Esophagus squamous epithelium (tissue), 5 donors: ENCODE data around the gene SDHB. TPM values are rescaled to one million over a fixed set of nuclear protein-coding genes. Genes with fewer than 3 reads are reported as not detected.

Experiments used
- DNase-seq: peaks from one replicate; lab custom pipeline; 2025; lab: John Stamatoyannopoulos, UW
- H3K27ac ChIP-seq, 4 donors: fragments of 200-600 bp; sonication (generic); one replicate each; pipeline ENCODE4 v1.5.1; 2016 to 2019; ENCODE audit warnings: mild to moderate bottlenecking in 1 of 4
- H3K27me3 ChIP-seq, 4 donors: fragments of 200-600 bp; sonication (generic); 1 replicate in 3 of 4; 2 replicates in 1 of 4; pipeline versions ENCODE4 v1.5.1 to v1.6.0; 2017 to 2021; ENCODE audit warnings: antibody characterized with exemption in 1 of 4
- H3K36me3 ChIP-seq, 3 donors: fragments of 200-600 bp; sonication (generic); one replicate each; pipeline ENCODE4 v1.5.1; 2016 to 2019
- H3K4me1 ChIP-seq, 3 donors: fragments of 200-600 bp; sonication (generic); one replicate each; pipeline ENCODE4 v1.5.1; 2017 to 2019
- H3K4me3 ChIP-seq, 4 donors: fragments of 200-600 bp; sonication (generic); 1 replicate in 3 of 4; 2 replicates in 1 of 4; pipeline ENCODE4 v1.5.1; 2016 to 2019; ENCODE audit warnings: mild to moderate bottlenecking in 2 of 4, moderate library complexity in 1 of 4
- H3K9me3 ChIP-seq, 3 donors: fragments of 200-600 bp; sonication (generic); one replicate each; pipeline ENCODE4 v1.5.1; 2016 to 2019
- POLR2A ChIP-seq, 4 donors: fragments of 450-650 bp; IDR thresholded peaks; one replicate each; pipeline ENCODE4 v1.6.1; 2017; ENCODE audit warnings: antibody characterized with exemption in 4 of 4, mild to moderate bottlenecking in 4 of 4, moderate library complexity in 3 of 4
- WGBS, 2 donors: methylation state at CpG; one replicate each; pipeline ENCODE4 v1.1.5; 2018; 5-methylcytosine and 5-hydroxymethylcytosine counted together
- intact Hi-C: fragments of 100-400 bp; cut with DNase I; formaldehyde crosslinking; loops from one replicate; pipeline ENCODE4 v1.15.0; 2022
- total RNA-seq, 4 donors: library from RNA; depleted of rRNA; stranded (reverse); fragments of >200 nt; gene quantifications; one replicate each; pipeline ENCODE4 v1.1.0, GENCODE V29; 2016
- TF ChIP-seq, protein P1 (sequence below), 6 experiments: fragments of 450-650 bp in 4 of 6; fragments of 200-600 bp in 2 of 6; sonication (generic) in 2 of 6; IDR thresholded peaks; one replicate each; pipeline ENCODE4 v1.5.1; 2016 to 2019; ENCODE audit warnings: antibody characterized with exemption in 6 of 6, mild to moderate bottlenecking in 4 of 6, moderate library complexity in 4 of 6
- donor health status: DM: yes; HTN: yes; CAD: no.

The SDHB gene
- total RNA-seq, 4 donors from 2014 or later = 78.4 to 137 (median 119) TPM

DNA sequence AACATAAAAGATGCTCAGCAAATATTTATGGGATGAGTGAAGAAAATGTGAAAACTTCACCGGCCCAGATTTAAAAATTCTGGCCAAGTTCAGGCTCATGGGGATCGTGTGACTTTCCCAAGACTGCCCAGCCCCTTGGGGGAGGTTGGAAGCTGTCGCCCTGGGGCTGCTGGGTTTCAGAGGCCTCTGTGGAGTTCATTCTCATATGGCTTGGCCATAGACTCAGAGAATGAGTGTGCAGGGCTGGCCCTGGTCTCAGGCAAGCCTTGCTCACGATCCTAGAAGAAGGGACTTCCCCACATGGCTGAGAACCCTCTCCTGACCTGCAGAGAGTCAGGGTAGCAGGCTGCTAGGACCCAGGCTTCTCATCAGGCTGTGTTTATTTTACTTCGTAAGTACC lies 40.8 kb upstream of the SDHB start:
- no peak overlapping the region for H3K27ac ChIP-seq
- no peaks in the 10 kb centered on the region for H3K9me3 ChIP-seq
- DNase-seq = no peak
- WGBS, 2 donors = 35 to 41% methylated on average over 4 to 5 of the region's 5 CpGs
- peaks cover 0 to 7% (median 0%) of the 10 kb centered on the region in 4 donors for H3K27me3 ChIP-seq
- intact Hi-C loops = no loop called here
- H3K36me3 ChIP-seq = no peaks in the 10 kb centered on the region
- H3K4me1 ChIP-seq = peaks cover 4 to 44% (median 13%) of the 10 kb centered on the region in 3 donors
- H3K4me3 ChIP-seq = no peak overlapping the region
- TF ChIP-seq, protein P1, sequence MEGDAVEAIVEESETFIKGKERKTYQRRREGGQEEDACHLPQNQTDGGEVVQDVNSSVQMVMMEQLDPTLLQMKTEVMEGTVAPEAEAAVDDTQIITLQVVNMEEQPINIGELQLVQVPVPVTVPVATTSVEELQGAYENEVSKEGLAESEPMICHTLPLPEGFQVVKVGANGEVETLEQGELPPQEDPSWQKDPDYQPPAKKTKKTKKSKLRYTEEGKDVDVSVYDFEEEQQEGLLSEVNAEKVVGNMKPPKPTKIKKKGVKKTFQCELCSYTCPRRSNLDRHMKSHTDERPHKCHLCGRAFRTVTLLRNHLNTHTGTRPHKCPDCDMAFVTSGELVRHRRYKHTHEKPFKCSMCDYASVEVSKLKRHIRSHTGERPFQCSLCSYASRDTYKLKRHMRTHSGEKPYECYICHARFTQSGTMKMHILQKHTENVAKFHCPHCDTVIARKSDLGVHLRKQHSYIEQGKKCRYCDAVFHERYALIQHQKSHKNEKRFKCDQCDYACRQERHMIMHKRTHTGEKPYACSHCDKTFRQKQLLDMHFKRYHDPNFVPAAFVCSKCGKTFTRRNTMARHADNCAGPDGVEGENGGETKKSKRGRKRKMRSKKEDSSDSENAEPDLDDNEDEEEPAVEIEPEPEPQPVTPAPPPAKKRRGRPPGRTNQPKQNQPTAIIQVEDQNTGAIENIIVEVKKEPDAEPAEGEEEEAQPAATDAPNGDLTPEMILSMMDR (IDR thresholded peaks at IDR 0.05) = no peak
- TF ChIP-seq POLR2A (IDR thresholded peaks at IDR 0.05) = no peak

DNA sequence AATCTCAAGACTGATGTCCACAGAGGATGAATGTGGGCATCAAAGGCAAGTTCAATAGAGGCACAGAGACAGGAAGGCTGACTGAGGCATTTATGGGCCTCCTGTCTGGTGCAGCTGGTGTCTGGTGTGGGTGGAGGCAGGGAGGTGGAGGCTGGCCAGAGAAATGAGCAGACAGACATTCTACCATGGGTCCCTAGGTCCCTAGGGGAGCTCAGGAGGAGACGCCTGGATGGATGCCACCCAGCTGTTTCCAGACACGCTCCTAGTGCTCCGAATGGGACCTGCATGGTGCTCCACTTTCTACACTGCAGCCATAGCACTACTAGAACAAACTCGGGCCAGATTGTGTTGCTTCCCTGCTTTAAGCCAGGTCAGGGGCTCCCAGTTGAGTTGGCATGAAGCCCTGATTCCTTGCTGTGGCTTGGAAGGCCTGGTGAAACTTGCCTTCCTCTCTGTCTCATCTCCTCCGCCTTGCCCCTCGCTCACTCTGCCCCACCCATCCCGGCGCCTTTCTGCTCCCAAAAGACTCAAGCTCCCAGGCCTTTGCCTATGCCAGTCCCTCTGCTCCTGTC lies 40.1 kb upstream of the SDHB start:
- no peak overlapping the region for H3K27ac ChIP-seq
- no peak for TF ChIP-seq POLR2A (IDR thresholded peaks at IDR 0.05)
- TF ChIP-seq, protein P1 (IDR thresholded peaks at IDR 0.05) = no peak
- no peak overlapping the region for H3K4me3 ChIP-seq
- no peaks in the 10 kb centered on the region for H3K9me3 ChIP-seq
- peaks cover 0 to 5% (median 0%) of the 10 kb centered on the region in 4 donors for H3K27me3 ChIP-seq
- DNase-seq = no peak
- WGBS, 2 donors = 28 to 55% methylated on average over 8 of the region's 8 CpGs
- no peaks in the 10 kb centered on the region for H3K36me3 ChIP-seq
- intact Hi-C loops = no loop called here
- H3K4me1 ChIP-seq = peaks cover 4 to 39% (median 13%) of the 10 kb centered on the region in 3 donors

DNA sequence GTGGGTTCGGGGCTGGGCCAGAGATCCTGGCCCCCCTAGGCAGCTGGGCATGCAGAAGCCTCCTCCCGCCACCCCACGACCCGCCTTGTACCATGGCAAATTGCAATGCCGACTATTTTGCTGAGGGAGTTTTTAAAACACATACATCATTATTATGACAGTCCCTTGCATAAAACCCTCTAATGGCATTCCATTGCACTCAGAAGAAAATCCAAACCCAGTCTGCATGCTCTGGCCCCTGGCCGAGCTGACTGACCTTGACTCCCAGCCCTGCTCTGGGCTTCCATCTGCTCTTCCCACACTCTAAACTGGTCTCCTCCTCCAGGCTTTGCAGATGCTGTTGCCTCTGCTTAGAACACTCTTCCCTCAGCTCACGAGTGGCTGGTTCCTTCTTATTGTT lies 37.4 kb upstream of the SDHB start:
- 72 to 75% methylated on average over 5 to 7 of the region's 7 CpGs for WGBS, 2 donors
- no peaks in the 10 kb centered on the region for H3K9me3 ChIP-seq
- H3K27ac ChIP-seq = no peak overlapping the region
- H3K4me3 ChIP-seq = no peak overlapping the region
- DNase-seq = no peak
- H3K36me3 ChIP-seq = no peaks in the 10 kb centered on the region
- intact Hi-C loops = no loop called here
- H3K27me3 ChIP-seq = peaks cover 0 to under 1% (median 0%) of the 10 kb centered on the region in 4 donors
- peaks cover 0 to 18% (median 0%) of the 10 kb centered on the region in 3 donors for H3K4me1 ChIP-seq
- no peak for TF ChIP-seq POLR2A (IDR thresholded peaks at IDR 0.05)
- TF ChIP-seq, protein P1 (IDR thresholded peaks at IDR 0.05) = no peak

DNA sequence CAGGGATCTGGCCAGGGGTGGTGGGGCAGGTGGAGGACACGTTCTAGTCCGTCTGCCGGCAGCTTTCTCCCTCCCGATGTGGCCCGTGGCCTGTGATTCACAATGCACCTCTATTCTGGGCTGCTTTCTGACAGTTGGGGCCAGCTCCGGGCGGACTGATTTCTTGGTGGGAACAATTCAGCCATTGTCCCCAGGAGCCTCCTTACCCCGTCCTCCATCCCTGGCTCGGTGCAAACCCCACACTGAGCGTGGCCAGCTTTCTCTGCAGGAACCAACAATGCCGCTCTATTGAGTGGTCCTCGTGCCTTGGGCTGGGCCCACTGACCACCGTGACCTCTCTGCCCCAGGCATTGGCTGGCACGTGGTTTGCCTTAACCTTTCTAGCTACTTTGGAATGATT lies 35.7 kb upstream of the SDHB start:
- TF ChIP-seq, protein P1 (IDR thresholded peaks at IDR 0.05) = no peak
- no peak for TF ChIP-seq POLR2A (IDR thresholded peaks at IDR 0.05)
- DNase-seq = no peak
- Histone ChIP-seq H3K27me3 (peaks cover 0 to 6% (median 0%) of the 10 kb centered on the region in 4 donors), H3K4me3 (no peak overlapping the region), H3K4me1 (peaks cover 0 to 12% (median 0%) of the 10 kb centered on the region in 3 donors), H3K9me3 (no peaks in the 10 kb centered on the region), H3K36me3 (no peaks in the 10 kb centered on the region), H3K27ac (no peak overlapping the region)
- intact Hi-C loops = no loop called here
- WGBS, 2 donors = 69 to 80% methylated on average over 5 to 12 of the region's 14 CpGs

DNA sequence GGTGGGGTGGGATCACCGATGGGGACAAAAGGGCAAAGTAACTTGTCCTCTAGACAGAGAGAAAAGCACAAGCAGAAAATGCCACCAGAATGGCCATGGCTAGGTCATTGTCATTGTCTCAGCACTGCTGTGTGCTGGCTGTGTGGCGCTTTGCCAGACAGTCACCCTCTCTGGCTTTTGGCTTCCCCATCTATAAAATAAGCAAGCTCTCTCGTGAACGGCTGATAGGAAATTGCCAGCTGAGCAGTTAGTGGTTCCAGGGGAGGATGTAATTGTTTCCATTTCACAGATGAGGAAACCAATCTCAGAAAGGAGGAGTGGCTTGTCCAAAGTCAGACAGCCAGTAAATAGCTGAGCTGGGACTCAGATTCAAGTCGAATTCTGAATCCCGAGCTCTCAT lies 32.9 kb upstream of the SDHB start:
- H3K4me3 ChIP-seq = no peak overlapping the region
- intact Hi-C loops = no loop called here

More for the DNA sequence above, 32.9 kb upstream of the SDHB start:
- peaks cover 0 to 11% (median 0%) of the 10 kb centered on the region in 4 donors for H3K27me3 ChIP-seq
- H3K27ac ChIP-seq = no peak overlapping the region
- no peaks in the 10 kb centered on the region for H3K36me3 ChIP-seq
- no peak for TF ChIP-seq POLR2A (IDR thresholded peaks at IDR 0.05)
- TF ChIP-seq, protein P1 (IDR thresholded peaks at IDR 0.05) = no peak
- no peak for DNase-seq
- H3K9me3 ChIP-seq = no peaks in the 10 kb centered on the region
- H3K4me1 ChIP-seq = peaks cover 0 to 5% (median 0%) of the 10 kb centered on the region in 3 donors
- WGBS, 2 donors = 69 to 80% methylated on average over 5 to 6 of the region's 6 CpGs
